ENCODE results near the gene NBDY.

NBDY gene

DNA sequence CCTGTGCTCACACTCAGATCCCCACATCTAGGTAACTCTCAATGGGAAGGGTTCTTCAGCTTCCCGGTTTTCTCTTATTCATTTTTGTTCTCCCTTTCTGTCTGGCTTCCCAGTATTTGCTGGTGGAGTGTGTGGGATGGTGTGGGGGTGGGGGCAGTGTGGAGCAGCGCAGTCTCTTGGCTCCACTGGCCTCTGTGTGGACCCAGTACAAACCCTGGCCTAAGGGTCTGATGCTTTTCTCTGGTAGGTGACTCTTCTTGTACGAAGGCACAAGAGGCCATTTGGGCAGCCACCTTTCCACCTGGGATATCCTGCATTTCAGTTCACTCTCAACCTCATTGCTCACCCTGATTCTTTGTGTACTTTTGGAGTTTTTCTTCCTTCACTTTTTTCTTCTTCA lies 71.3 kb downstream of the NBDY start:
- no peaks in the 10 kb centered on the region for H3K9me3 ChIP-seq
- no peak overlapping the region for H3K4me3 ChIP-seq (ENCODE audit: low read depth, low read length)
- DNase-seq = no peak
- TF ChIP-seq, protein P1, sequence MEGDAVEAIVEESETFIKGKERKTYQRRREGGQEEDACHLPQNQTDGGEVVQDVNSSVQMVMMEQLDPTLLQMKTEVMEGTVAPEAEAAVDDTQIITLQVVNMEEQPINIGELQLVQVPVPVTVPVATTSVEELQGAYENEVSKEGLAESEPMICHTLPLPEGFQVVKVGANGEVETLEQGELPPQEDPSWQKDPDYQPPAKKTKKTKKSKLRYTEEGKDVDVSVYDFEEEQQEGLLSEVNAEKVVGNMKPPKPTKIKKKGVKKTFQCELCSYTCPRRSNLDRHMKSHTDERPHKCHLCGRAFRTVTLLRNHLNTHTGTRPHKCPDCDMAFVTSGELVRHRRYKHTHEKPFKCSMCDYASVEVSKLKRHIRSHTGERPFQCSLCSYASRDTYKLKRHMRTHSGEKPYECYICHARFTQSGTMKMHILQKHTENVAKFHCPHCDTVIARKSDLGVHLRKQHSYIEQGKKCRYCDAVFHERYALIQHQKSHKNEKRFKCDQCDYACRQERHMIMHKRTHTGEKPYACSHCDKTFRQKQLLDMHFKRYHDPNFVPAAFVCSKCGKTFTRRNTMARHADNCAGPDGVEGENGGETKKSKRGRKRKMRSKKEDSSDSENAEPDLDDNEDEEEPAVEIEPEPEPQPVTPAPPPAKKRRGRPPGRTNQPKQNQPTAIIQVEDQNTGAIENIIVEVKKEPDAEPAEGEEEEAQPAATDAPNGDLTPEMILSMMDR (IDR thresholded peaks at IDR 0.05; ENCODE audit: low read depth, low read length) = no peak
- H3K36me3 ChIP-seq = no peaks in the 10 kb centered on the region
- no peaks in the 10 kb centered on the region for H3K4me1 ChIP-seq
- H3K27me3 ChIP-seq = no peaks in the 10 kb centered on the region

DNA sequence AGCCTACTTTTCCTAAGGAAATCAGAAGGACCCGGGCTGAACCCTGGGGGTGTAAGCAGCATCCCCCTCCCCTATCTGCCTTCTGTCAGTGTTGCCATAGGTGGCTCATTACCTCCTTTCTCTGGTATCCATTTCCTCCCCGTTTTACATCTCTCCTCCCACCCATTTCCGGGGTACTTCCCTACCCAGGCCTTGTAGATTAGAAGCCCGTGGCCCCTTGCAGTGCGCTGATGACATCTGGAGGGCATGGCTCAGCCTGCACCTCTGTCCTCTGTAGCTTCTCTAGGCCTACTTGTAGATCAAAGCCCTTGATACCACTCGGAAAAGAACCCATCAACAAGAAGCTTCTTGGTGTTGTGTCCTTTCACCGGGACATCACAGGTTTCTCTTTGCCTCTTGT lies 71.8 kb downstream of the NBDY start:
- H3K9me3 ChIP-seq = no peaks in the 10 kb centered on the region
- H3K27me3 ChIP-seq = no peaks in the 10 kb centered on the region
- TF ChIP-seq, protein P1 (IDR thresholded peaks at IDR 0.05; ENCODE audit: low read depth, low read length) = no peak
- no peaks in the 10 kb centered on the region for H3K36me3 ChIP-seq
- no peak overlapping the region for H3K4me3 ChIP-seq (ENCODE audit: low read depth, low read length)
- H3K4me1 ChIP-seq = no peaks in the 10 kb centered on the region
- DNase-seq = no peak

DNA sequence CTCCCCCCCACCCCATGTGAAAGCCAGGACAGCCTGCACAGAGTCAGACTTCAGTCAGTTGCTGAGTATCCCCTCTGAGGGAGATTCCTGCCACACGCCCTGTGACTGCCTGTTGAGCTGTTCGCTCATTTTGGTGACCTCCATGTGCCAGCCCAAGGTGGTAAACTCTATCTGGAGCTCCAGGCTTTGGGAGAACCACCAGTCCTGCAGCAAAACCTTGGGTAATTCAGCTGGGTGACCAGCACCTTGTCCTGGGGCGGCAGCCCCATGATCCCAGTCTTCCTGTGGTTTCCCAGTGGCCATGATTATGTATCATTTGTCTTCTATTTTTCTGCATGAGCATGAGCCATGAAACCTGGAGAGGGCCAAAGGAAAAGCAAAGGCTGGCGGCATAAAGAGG lies 73.4 kb downstream of the NBDY start:
- Histone ChIP-seq H3K9me3 (no peaks in the 10 kb centered on the region), H3K4me1 (no peaks in the 10 kb centered on the region), H3K36me3 (no peaks in the 10 kb centered on the region), H3K27me3 (no peaks in the 10 kb centered on the region), H3K4me3 (ENCODE audit: low read depth, low read length) (no peak overlapping the region)
- TF ChIP-seq, protein P1 (IDR thresholded peaks at IDR 0.05; ENCODE audit: low read depth, low read length) = no peak
- no peak for DNase-seq

DNA sequence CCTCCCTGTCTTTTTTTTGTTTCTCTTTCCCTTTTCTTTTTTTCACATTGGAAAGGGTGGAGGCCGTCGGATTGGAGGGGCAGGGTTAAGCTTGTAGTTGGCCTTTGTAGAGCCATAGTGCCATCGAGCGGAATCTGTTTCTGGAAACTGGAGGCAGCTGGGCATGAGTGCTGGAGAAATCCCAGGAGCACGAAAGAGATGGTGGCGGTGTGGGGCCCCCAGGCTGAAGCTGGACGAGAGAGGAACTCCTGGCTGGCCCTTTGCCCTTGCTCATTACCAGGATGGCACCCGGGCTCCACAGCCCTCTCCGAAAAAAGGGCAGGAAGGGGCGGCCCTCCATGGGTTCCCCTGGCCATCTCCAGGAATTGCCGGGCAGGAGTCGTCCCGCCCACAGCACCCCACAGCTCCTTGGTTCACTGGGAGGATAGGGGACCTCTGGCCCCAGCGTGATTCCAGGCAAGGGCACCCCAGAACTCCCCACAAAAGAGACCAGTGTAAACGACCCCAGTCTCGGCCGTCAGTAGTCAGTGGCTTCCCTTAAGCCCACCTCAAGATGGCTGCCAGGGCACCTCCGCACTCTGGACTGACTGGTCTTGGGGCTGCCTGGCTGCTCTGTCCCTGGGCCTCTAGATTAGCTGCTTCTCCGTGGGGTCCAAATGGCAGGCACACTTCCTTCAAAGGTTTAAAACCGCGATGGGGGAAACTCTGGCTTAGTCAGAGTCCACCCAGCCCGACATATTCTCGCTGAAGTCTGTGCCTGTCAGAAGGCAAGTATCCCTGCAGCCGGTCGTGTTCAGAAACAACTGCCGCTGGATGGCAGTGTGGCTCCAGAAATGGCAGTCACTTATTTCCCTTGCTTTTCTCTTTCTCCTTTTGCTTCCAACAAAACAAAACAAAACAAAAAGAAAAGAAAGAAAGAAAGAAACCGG lies 74.1 kb downstream of the NBDY start:
- no peaks in the 10 kb centered on the region for H3K9me3 ChIP-seq
- DNase-seq = no peak

DNA sequence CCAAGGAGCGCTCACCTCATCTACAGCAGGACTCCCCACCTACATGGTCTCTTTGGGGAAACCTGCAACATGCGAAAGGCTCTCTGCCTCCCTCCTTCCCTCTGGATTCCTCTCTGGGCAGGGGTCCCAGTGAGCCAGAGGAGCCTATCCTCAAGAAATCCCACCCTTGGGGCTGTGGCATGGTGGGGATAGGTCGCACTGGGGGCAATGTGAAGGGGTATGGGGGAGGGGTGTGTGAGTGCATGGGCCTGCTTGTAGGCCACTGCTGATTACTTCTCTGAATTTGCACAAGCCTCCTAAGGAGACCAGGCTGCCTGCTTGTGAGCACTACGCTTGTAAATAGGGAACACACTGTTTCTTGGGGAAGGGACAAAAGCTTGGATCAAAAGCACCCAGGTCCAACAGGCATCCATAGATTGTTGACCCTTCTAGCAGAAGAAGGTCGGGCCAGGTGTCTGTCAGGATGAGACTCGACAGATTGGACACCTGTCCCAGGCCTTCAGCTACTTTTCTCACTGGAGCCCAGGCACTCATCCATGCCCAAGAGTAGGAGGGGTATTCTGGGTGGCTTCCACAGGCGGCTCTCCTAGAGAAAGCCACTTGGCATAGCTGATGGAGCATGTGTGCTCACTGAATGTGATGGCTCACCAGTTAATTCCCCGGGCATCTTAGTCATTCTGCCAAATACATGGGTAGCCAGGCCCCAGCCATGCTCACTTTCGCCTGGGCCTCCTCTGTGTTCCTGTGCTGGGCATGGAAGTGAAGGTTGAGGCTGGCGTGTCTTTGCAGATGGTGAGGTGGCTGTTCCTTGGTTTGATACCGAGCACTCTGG lies 75.0 kb downstream of the NBDY start:
- Histone ChIP-seq H3K4me3 (ENCODE audit: low read depth, low read length) (no peak overlapping the region), H3K4me1 (no peaks in the 10 kb centered on the region), H3K36me3 (no peaks in the 10 kb centered on the region), H3K27me3 (no peaks in the 10 kb centered on the region), H3K9me3 (no peaks in the 10 kb centered on the region)
- TF ChIP-seq, protein P1 (IDR thresholded peaks at IDR 0.05; ENCODE audit: low read depth, low read length) = no peak
- DNase-seq = no peak

More for the DNA sequence above, 74.1 kb downstream of the NBDY start:
- H3K4me3 ChIP-seq (ENCODE audit: low read depth, low read length) = no peak overlapping the region
- no peaks in the 10 kb centered on the region for H3K36me3 ChIP-seq
- TF ChIP-seq, protein P1 (IDR thresholded peaks at IDR 0.05; ENCODE audit: low read depth, low read length) = no peak
- H3K27me3 ChIP-seq = no peaks in the 10 kb centered on the region
- H3K4me1 ChIP-seq = no peaks in the 10 kb centered on the region

All from BE2C (cell line).